ENCODE measurements around the gene KLHL26. TPM values are rescaled to one million over a fixed set of nuclear protein-coding genes. Genes with fewer than 3 reads are reported as not detected.

The KLHL26 gene
- total and polyA plus RNA-seq, 2 of the 4 experiments (the other 2 are of a cell fraction) = 2.2 to 4.7 TPM

DNA sequence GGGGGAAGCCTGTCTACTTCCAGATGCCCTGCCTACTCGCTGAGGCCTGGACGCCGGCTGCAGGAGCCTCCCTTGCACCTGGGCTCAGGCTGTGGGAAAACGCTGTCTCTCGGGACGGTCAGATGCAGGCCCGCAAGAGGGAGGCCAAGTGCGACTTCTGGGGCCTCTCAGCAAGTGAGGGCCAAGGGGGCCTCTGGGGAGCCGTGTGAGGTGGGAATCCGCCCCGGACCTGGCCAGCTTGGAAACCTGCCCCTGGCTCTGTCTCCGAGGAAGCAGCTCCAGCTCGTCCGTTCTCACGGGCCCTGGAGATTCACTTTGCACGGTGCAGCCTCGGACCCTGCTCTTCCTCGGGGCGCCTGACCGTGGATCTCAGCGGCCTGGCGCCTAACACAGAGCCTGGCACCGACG is 35.2 kb downstream of the KLHL26 start:
- Histone ChIP-seq H2BK20ac (ENCODE audit: low read depth, low read length) (no peak overlapping the region), H2BK5ac (ENCODE audit: low read depth, low read length, poor library complexity, severe bottlenecking) (no peak overlapping the region), H3K9me3 (ENCODE audit: control insufficient read depth, insufficient read depth, low read length) (0 out of 2 replicates have a peak, but pooled peaks cover 2% of the 10 kb centered on the region), H3K27me3 (ENCODE audit: control insufficient read depth, insufficient read depth, low read length) (no peaks in the 10 kb centered on the region), H3K23ac (ENCODE audit: low read depth, low read length) (no peak overlapping the region), H3K79me1 (ENCODE audit: low read depth in 1 of 2, low read length in 2 of 2) (peaks cover 0 to 5% of the 10 kb centered on the region in 2 experiments; a peak in 2 of 4 replicates), H3K4me1 (ENCODE audit: control insufficient read depth, insufficient read depth, low read length) (peaks cover 13% of the 10 kb centered on the region), H3K9ac (ENCODE audit: low read depth, low read length) (no peak overlapping the region), H4K8ac (ENCODE audit: low read depth in 2 of 2, low read length in 2 of 2) (no peak overlapping the region), H4K20me1 (ENCODE audit: insufficient read depth, low read length) (peaks cover 3% of the 10 kb centered on the region; the same call in 1 of the 2 replicates), H3K56ac (ENCODE audit: extremely low read depth, insufficient read depth, low read length) (no peak overlapping the region), H3K4me3 (ENCODE audit: insufficient read depth, low read depth, low read length) (no peak overlapping the region), H3K4ac (ENCODE audit: low read depth, low read length) (peak overlapping the region; percentile 32; the same call in 1 of the 2 replicates), H4K91ac (ENCODE audit: insufficient read depth, low read depth, low read length) (no peak overlapping the region; the same call in 1 of the 2 replicates), H3K4me2 (ENCODE audit: low read depth, low read length) (no peak overlapping the region), H3K9me1 (ENCODE audit: insufficient read depth, low read length) (no peaks in the 10 kb centered on the region; the same call in 1 of the 2 replicates), H3K14ac (replicated peaks; ENCODE audit: low read depth, low read length) (no peak overlapping the region), H4K5ac (ENCODE audit: low read depth, low read length) (no peak overlapping the region), H2BK120ac (ENCODE audit: low read depth, low read length) (no peak overlapping the region), H2AK5ac (ENCODE audit: low read depth, low read length) (0 out of 2 replicates have a peak overlapping the region, but pooled peaks have one; percentile 4), H2BK15ac (ENCODE audit: low read depth, low read length) (no peak overlapping the region), H2AFZ (replicated peaks; ENCODE audit: low read length, poor library complexity) (peak overlapping the region; percentile 4), H3K27ac (ENCODE audit: insufficient read depth, low read length) (no peak overlapping the region), H3K36me3 (ENCODE audit: control insufficient read depth, insufficient read depth, low read length) (peaks cover 15% of the 10 kb centered on the region), H3K18ac (ENCODE audit: low read depth, low read length) (no peak overlapping the region; the same call in 1 of the 2 replicates), H2AK9ac (replicated peaks; ENCODE audit: low read depth, low read length, poor library complexity) (peak overlapping the region; percentile 8)
- in situ Hi-C loops (cut with MboI; ENCODE audit: low sequenced_read_pairs) = no loop called here
- no peak for TF ChIP-seq MXI1 (IDR thresholded peaks at IDR 0.05; ENCODE audit: borderline replicate concordance, low read depth, low read length)
- TF ChIP-seq, protein P1, sequence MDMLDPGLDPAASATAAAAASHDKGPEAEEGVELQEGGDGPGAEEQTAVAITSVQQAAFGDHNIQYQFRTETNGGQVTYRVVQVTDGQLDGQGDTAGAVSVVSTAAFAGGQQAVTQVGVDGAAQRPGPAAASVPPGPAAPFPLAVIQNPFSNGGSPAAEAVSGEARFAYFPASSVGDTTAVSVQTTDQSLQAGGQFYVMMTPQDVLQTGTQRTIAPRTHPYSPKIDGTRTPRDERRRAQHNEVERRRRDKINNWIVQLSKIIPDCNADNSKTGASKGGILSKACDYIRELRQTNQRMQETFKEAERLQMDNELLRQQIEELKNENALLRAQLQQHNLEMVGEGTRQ (IDR thresholded peaks at IDR 0.05; ENCODE audit: low read depth, low read length) = no peak
- no peak for TF ChIP-seq CEBPB (IDR thresholded peaks at IDR 0.05; ENCODE audit: low read depth, low read length)
- no peak for TF ChIP-seq RCOR1 (IDR thresholded peaks at IDR 0.05; ENCODE audit: insufficient replicate concordance, low read length)
- no peak for TF ChIP-seq MAFK (IDR thresholded peaks at IDR 0.05; ENCODE audit: low read depth, low read length)
- no peak for TF ChIP-seq FOS (IDR thresholded peaks at IDR 0.05; ENCODE audit: low read depth, low read length)
- ChIA-PET POLR2A (ENCODE audit: unreplicated experiment) (no interaction called here), CTCF (interaction anchor here (1.3 kb wide), 1 partner anchor 175 kb away, joined by 8 read pairs; no protein-coding TSS in a partner anchor)
- BruUV-seq (replicated peaks) = no TSS peak
- dilution Hi-C loops (cut with HindIII; ENCODE audit: low sequenced_read_pairs, unreplicated experiment) = no loop called here
- no peak for DNase-seq
- WGBS, 2 experiments (ENCODE audit: extremely low coverage in 2 of 2, insufficient read length in 1 of 2) = 68% methylated on average over 12 of the region's 24 CpGs; no CpG with 5 or more reads in 1 of the 2 experiments
- intact Hi-C loops (cut with micrococcal nuclease) = loop anchor here (1.0 to 10.0 kb wide), 3 partner anchors 78 to 217 kb away; no protein-coding TSS in a partner anchor
- no peak for ATAC-seq (ENCODE audit: low read depth)

Measured in IMR-90 (cell line).